HK-2 (cell line): ENCODE measurements around the gene AP4E1.
"Not testable (repeated sequence)": the region's sequence is repeated elsewhere in the genome, so short reads cannot be mapped to it uniquely, and the experiment has no call there.

ENCODE experiments used
- DNase-seq: peaks from one replicate; pipeline ENCODE4 v3.0.0-alpha.2; 2018; ENCODE audit not compliant: unreplicated experiment

The AP4E1 gene

DNA sequence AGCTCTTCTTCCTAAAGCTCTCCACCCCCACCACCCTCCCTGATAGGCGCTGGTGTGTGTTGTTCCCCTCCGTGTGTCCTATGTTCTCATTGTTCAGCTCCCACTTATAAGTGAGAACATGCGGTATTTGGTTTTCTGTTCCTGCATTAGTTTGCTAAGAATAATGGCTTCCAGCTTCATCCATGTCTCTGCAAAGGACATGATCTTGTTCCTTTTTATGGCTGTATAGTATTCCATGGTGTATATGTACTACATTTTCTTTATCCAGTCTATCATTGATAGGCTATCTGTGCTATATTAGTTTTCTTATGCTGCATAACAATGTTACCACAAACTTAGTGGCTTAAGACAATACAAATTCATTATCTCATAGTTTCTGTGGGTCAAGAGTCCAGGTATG lies 42.3 kb downstream of the AP4E1 start:
- DNase-seq = not testable (repeated sequence)

DNA sequence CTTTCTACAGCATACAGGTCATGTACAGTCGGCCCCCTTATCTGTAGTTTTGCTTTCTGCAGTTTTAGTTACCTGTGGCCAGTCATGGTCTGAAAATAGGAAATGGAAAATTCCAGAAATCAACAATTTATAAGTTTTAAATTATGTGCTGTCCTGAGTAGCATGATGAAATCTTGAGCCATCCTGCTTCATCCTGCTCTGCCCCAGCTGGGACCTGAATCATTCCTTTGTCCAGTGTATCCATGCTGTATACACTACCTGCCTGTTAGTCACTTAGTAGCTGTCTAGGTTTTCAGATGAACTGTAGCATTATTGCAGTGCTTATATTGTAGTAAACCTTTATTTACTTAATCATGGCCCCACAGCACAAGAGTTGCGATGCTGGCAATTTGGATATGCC lies 44.8 kb downstream of the AP4E1 start:
- DNase-seq = no peak

DNA sequence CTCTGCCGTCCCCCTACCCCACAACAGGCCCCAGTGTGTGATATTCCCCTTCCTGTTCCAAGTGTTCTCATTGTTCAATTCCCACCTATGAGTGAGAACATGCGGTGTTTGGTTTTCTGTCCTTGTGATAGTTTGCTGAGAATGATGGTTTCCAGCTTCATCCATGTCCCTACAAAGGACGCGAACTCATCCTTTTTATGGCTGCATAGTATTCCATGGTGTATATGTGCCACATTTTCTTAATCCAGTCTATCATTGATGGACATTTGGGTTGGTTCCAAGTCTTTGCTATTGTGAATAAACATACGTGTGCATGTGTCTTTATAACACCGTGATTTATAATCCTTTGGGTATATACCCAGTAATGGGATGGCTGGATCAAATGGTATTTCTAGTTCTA lies 46.4 kb downstream of the AP4E1 start:
- DNase-seq = not testable (repeated sequence)

DNA sequence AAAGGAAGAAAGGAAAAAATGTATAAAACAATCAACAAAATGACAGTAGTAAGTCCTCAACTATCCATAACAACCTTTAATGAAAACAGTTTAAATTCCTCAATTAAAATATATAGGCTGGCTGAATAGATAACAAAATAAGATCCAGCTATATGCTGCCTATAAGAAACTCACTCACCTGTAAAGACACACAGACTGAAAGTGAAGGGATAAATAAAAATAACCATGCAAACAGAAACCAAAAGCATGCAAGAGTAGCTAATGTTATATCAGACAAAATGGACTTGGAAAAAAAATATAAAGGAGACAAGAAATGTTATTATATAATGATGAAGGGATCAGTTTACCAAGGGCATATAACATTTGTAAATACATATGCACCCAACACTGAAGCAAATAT lies 51.2 kb downstream of the AP4E1 start:
- no peak for DNase-seq

DNA sequence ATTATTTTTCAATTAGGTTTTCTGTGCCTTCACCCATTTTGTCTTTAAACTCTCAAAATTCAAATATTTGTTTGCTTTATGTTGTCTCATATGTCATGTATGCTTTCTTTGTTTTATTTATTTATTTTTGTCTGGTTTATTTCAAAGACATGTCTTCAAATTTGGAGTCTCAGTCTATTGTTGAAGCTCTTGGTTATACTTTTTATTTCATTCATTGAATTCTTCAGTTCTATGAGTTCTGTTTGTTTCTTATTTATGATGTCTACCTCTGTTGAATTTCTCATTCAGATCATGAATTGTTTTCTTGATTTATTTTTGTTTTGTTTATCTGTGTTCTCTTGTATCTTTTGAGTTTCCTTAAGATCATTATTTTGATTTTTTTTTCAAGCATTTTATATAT lies 55.6 kb downstream of the AP4E1 start:
- no peak for DNase-seq

DNA sequence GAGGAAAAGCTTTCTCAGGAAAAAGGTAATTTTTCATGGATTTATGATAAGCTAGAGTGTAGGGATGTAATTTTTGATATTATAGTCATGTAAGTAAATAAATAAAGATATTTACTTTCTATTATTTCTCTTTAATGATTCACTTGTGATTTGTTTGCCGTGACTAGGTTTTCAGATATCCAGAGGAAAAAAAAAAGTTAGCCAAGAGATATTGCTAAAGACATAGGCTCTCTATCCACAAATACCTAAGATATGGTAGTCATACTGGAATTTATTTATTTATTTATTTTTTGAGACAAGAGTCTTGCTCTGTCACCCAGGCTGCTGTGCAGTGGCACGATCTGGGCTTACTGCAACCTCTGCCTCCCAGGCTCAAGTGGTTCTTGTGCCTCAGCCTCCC lies 59.9 kb downstream of the AP4E1 start:
- no peak for DNase-seq

DNA sequence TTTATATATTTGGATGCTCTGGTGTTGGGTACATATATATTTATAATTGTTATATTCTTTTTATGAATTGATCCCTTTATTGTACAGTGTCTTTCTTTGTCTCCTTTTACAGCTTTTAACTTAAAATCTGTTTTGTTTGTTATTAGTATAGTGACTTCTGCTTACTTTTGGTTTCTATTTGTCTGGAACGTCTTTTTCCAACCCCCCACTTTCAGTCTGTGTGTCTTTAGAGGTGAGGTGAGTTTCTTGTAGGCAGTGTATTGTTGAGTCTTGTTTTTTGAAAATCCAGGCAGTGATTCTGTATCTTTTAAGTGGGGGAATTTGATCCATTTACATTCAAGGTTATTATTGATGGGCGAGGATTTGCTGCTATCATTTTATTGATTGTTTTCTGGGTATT lies 62.0 kb downstream of the AP4E1 start:
- no peak for DNase-seq

DNA sequence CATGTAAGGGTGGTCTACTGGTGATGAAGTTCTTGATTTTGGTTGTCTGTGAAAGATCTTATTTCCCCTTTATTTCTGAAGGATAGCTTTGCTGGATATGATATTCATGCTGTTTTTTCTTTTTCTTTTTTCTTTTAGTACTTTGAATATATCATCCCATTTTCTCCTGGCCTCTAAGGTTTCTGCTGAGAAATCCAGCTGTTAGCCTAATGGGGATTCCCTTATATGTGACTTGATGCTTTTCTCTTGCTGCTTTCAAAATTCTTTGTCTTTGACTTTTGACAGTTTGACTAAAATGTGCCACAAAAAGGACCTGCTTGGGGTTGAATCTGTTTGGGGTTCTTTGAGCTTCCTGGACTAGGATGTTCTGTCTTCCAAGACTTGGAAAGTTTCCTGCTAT lies 62.6 kb downstream of the AP4E1 start:
- no peak for DNase-seq

DNA sequence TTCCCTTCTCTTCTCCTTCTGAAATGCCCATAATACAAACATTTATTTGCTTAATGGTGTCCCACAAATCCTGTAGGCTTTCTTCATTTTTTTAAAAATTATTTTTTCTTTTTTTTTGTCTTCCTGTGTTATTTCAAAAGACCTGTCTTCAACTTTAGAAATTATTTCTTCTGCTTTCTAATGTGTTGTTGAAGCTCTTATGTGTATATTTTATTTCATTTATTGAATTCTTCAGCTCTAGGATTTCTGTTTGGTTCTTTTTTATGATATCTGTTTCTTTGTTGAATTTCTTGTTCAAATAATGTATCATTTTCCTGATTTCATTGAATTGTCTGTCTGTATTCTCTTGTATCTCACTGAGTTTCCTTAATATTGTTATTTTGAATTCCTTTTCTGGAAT lies 63.1 kb downstream of the AP4E1 start:
- DNase-seq = no peak

DNA sequence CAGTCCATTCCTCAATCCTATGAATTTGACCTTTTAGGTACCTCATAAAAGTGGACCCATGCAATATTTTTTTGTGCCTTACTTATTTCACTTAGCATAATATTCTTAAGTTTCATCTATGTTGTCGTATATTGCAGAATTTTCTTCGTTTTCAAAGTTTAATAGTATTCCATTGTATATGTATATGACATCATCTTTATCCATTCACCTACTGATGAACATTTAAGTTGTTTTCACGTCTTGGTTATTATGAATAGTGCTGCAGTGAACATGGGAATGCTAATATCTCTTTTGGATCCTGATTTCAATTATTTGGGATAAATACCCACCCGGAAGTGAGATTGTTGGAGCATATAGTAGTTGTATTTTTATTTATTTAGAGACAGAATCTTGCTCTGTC lies 65.1 kb downstream of the AP4E1 start:
- no peak for DNase-seq

DNA sequence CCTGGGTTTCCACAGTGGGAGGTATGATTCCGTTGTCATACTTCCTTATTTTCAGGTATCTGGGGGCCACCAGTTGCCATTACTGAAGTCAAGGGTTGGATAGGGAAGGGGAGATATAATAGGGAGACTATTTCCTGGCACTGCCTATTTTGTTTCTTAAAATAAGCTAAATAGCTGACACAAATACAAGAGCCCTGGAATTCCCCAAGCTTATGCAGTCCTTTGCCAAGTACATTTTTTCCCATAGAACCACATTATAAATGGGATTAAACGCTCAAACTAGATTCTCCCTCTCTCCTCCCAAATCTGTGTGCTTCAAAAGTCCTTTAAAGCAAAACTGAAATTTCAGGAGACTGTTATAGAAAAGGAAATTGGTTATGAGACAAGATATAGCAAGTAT lies 68.7 kb downstream of the AP4E1 start:
- DNase-seq = no peak

DNA sequence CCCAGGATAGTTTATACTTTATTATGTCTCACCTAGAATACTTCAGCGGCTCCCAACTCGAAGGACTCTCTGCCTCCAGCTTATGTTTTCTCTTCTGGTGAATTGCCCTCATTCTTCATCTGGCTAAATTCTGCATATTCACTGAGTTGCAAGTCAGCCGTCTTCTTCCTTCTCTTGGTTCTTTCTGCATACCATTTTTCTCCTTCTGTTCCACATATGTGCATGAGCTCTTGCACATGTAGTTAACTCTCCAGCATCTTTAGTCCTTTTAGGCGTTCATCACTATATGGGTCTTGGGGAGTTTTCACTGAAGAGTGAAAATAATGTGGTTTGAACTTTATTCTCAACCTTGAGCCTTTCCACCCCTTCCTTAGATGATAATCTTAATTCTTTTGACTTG lies 70.1 kb downstream of the AP4E1 start:
- DNase-seq = no peak

DNA sequence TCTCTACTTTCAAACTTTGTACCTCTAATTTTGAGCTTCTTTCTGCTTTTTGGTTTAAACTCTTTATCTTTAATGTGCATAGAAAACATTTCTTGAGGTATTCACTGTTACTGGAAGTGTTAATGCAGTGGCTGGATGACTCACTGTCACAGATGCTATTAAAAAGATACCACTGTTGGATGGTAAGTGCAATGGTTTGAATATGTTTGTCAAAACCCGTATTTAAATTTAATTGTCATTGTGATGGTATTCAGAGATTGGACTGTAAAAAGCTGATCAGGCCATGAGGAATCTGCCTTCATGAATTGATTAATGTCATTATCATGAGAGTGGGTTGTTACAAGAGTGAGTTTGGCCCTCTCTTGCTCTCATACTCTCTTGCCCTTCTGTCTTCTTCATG lies 70.6 kb downstream of the AP4E1 start:
- no peak for DNase-seq

DNA sequence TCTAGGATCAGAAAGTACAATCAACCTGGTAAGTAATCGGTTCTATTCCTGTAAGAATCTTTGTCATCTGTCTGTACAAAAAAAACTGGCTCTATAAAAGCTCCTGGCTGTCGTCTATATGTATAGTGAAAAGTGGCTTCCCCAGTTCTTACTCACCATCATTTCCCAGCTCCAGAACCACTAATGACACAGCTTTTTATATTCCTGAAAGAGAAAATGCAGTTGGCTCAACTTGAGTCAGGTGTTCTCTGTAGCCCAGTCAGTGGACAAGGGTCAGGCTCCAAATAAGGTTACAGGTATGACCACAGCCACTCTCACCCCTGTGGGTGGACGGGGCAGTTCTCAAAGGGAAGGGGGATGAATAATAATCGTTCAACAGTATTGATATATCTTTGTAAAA lies 85.1 kb downstream of the AP4E1 start:
- no peak for DNase-seq

DNA sequence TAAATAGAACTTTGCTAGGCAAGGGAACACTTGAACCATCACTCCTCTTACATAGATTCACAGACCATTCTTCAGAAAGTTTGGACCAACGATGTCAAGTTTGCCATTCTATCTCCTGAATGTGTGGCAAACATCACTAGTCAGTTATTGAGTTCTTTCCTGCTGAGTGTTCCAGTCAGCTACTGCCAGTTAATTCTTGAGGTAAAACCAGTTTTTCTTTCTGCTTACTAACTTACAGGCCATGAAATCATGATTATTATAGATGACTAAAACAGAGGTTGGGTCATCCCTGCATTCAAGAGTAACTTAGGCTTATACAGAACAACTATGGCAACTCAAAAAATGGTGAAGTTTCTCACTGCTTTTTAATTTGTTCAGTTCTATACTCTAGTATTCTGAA lies 88.2 kb downstream of the AP4E1 start:
- DNase-seq = no peak

DNA sequence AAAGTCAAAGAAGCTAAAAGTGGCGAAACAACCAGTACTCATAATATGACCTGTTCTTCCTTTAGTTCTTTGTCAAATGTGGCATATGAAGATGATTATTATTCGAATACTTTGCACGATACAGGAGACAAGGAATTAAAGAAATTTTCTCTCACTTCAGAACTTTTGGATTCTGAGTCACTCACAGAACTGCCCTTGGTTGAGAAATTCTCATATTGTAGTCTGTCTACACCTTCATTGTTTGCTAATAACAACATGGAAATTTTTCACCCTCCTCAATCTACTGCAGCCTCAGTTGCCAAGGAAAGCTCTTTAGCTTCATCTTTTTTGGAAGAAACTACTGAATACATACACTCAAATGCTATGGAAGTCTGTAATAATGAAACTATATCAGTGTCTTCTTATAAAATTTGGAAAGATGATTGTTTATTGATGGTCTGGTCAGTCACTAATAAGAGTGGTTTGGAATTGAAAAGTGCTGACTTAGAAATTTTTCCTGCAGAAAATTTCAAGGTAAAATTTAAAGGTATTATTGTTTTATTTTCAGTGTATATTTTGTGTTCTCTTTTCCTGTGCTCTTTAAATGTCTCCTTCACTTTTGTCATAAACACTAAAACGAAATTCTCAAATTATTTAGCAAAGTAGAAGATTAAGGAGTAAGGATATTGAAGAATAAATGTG lies 89.0 kb downstream of the AP4E1 start:
- DNase-seq = no peak

DNA sequence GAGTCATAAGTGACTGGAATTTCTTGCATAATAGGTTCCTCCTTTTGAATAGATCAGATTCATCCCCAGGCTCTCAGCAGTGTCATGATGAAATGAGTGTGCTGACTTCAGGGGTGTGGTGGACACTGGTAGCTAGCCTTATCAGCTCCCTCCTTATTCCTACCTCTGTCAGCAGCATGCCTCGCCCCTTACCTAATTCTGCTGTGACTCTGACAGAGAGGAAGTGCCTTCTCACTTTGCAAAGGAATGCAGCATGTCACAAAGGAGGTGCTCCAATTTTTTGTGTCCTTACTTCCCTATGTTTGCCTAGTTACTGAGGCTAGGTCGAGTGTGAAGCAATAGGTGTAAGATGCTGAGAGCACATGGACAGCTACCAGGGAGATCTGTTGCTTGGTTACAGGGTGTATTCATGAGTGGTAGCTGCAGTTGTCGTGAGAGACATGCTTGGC lies 95.6 kb downstream of the AP4E1 start:
- DNase-seq = no peak

DNA sequence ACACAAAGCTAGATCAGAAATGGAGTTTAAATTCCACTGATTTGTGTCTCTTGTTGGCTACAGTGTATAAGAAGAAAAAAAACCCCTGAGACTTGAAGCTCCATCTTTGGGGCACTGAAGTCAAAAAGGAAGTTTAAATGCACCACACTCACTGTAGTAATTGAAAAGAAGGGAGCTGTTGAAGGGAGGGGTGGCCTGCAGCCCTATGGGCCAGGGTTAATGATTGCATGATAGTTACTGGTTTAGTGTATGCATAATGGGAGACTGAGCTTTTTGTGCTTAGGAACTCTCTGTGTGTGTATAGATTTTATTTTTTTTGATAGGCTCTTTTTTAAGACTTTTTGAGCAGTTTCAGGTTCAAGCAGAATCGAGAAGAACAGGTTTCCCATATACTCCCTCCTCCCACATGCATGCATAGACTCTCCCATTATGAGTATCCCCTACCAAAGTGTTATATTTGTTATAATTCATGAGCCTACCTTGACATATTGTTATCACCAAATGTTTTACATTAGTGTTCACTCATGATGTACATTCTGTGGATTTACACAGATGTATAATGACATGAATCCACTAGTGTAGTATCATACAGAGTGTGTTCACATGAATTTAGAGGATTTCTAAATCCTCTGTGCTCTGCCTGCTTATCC lies 98.0 kb downstream of the AP4E1 start:
- no peak for DNase-seq

DNA sequence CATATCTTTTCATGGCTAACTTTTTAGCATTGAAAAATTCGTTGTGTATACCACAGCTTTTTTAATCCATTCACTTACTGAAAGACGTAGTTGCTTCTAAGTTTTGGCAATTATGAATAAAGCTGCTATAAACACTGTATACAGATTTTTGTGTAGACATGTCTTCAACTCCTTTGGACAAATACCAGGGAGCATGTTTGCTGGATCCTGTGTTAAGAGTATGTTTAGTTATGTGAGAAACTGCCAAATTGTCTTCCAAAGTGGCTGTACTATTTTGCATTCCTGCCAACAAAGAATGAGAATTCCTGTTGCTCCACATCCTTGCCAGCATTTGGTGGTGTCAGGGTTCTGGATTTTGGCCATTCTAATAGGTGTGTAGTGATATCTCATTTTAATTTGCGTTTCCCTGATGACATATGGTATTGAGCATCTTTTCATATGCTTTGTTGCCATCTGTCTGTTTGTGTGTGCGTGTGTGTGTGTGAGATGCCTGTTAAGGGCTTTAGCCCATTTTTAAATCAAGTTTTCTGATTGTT lies 98.7 kb downstream of the AP4E1 start:
- no peak for DNase-seq

DNA sequence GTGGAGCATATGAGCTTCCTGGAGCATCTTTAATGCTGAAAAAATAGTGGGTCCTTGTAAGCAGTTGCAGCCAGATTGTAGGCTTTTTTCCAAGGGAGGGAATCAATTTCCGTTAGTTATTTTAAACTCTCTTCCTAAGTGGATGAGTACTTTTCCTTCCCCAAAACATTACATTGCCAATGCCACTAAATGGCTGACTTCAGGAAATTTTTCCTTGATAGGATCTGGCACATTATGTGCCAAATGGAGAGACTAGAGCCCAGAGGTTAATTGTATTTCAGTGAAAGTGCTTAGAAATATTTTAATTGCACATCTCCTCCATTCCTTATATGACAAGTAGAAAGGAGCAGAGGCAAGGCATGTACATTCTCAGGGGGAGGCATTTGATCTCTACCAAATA lies 102.7 kb downstream of the AP4E1 start:
- no peak for DNase-seq

DNA sequence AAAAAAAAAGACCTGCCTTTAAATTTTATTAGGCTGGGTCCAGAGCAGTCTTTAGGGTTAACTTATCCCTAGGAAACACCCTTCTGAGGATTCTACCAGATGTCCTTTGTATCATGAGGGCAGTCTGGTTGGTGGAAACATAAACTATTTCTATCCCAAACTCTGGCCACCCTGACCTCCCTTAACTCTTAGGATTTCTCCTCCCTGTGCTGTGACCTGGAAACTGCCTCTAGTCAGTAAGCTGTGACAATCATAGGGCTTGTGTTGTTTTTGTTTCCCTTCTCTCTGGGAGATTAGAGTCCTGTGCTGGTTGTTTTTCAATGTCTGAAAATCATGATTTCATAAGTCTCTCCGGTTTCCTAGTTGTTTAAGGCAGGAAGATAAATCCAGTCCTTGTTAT lies 108.1 kb downstream of the AP4E1 start:
- no peak for DNase-seq

DNA sequence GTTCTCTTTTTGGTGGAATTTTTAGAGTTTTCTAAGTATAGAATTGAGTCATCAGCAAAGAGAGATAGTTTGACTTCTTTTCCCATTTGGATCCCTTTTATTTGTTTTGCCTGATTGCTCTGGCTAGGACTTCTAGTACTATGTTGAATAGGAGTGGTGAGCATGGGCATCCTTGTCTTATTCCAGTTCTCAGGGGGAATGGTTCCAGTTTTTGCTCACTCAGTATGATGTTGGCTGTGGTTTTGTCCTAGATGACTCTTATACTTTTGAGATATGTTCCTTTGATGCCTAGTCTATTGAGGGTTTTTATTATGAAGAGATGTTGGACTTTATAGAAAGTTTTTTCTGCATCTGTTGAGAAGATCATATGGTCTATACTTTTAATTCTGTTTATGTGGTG lies 113.7 kb downstream of the AP4E1 start:
- no peak for DNase-seq

DNA sequence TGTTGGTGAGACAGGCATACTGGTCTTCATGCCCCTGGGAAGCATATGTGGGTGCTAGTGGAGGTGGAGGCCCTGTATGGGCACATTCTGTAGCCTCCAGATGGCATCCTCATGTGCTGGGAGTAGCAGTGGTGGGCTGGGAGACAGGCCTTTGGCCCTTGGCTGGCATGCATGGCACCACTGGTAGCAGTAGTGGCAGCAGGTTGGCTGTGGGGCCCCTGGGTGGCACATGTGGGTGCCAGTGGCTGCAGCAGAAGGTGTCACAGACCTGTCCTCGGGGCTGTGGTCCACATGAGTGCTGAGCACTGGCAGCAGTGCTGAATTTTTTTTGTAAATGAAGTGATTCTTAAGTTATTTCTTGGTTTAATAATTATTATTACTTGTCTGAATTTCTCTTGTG lies 115.0 kb downstream of the AP4E1 start:
- DNase-seq = no peak
